Stimulated activated CD8-positive, alpha-beta memory T cell treated with anti-CD3 and anti-CD28 coated beads, Interleukin-12 subunit alpha, Interleukin-12 subunit beta, amount 100 ng/mL, for 1 hour (primary cell): ENCODE measurements around the gene LMAN1L.

ENCODE experiments used
- DNase-seq: peaks from one replicate; pipeline ENCODE4 v3.0.0-alpha.2; 2020; ENCODE audit warnings: low read depth

The LMAN1L gene

GRCh38 chr15:74838137-74838516, 25.5 kb downstream of the LMAN1L start:
- DNase-seq = no peak

GRCh38 chr15:74838746-74839525, 26.3 kb downstream of the LMAN1L start:
- DNase-seq = no peak

DNA sequence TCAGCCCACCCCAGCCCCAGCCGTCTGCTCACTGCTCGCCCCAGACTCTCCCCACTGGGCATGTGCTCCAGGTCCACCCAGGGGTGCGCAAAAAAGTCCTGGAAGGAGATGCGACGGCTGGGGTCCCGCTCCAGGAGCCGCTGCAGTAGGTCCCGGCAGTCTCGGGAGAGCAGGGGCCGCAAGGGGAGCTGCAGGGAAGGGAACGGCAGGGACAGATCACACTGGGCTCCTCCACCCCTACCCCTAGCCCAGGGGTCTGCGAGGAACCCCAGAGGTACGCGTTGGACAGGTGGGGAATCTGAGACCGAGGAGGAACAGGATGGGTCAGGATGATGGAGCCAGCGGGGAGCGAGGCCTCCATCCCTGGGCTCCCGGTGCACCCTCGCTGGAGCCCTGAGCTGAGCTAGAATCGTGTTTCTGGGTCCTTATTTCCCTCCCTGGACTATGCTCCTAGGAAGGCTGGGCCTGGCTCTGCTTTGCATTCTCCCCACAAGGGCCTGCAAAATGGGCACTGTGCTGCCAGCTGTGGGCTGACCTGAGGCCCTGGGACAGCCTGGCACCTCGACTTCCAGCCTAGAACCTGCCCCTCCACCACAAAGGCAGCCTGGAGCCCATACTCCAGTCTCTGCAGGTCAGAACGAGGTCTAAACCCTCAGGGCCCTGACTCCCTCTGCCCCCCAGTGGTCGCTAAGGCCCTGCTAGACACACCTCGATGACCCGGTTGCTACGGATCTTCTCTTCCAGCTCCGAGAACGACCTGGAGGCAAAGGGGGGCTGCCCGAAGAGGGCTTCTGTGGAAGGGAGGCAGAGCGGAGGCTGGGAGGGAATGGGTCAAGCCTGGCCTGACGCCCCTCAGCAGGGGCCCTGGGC, 27.1 kb downstream of the LMAN1L start:
- no peak for DNase-seq

GRCh38 chr15:74840851-74841775, 28.5 kb downstream of the LMAN1L start:
- no peak for DNase-seq

DNA sequence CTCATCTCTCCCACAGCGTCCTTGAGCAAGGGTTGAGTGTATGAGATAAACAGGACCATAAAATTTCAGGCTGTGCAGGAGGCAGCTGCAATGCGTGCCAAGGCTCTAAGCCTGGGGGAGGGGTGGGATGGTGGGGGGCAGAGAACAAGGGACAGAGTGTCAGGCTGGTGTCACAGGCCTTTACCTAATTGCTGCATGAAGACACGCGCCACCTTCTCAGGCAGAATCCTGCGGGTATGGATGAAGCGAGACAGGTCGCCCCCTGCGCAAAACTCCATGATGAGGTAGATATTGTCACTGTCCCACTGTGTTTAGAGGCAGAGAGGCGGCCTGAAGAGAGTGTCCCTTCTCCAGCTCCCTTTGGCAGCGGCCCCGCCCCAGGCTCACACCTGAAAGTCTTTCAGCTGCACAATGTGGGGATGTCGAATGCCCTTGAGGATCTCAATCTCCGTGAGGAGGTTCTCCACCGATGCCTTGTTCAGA, 29.3 kb downstream of the LMAN1L start:
- no peak for DNase-seq

GRCh38 chr15:74842581-74843444, 30.2 kb downstream of the LMAN1L start, which contains the start of gene ULK3:
Gene ULK3 (minus strand): TSS chr15:74843156. CDS start chr15:74843105, 51 bp downstream.
- DNase-seq = peak; percentile 85

GRCh38 chr15:74843445-74843828, 30.8 kb downstream of the LMAN1L start:
- DNase-seq = no peak

DNA sequence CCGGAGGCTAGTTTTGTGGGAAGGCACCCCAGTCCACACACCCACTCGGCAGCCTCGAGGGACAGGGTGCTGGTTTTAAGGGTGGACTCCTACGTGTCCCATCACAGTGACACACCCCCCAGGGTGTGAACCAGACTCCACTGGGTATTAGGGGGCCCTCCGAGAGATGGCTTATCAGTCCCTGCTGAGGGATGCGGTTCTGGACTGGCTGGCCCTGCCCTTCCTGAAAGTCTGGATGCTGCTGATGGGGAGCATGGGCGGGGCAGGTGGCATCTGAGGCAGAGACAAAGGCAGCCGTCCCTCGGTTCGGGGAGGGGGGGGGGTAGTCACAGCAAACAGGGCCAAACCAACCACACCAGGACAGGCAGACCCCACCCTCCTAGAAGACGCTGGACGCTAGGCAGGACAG, 31.3 kb downstream of the LMAN1L start:
- no peak for DNase-seq

GRCh38 chr15:74844319-74845207, 31.9 kb downstream of the LMAN1L start:
- no peak for DNase-seq

- peak; percentile 29 for DNase-seq
These were observed 32.6 kb downstream of the LMAN1L start for GRCh38 chr15:74845208-74845568.

DNA sequence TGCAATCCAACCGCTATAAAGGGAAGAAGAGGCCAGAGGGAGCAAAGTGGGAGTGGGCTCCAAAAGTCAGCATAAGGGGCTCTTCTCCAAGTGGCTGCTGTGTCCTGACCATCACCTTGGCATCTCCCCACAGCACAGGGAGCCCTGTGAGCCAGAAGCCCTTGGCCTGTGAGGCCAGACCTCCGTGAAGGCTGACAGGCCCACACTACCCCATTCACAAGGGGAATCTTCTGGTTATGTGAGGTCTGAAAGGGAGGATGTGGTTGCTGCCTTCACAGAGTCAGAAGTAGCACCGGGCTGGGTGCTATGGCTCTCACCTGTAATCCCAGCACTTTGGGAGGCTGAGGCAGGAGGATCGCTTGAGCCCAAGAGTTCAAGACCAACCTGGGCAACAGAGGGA, 32.9 kb downstream of the LMAN1L start:
- DNase-seq = no peak

GRCh38 chr15:74847432-74847831, 34.8 kb downstream of the LMAN1L start:
- no peak for DNase-seq

- DNase-seq = no peak
These were observed 37.8 kb downstream of the LMAN1L start for GRCh38 chr15:74850393-74850792.

GRCh38 chr15:74851960-74852359, 39.3 kb downstream of the LMAN1L start:
- no peak for DNase-seq

GRCh38 chr15:74854453-74855022, 41.9 kb downstream of the LMAN1L start:
- DNase-seq = no peak

DNA sequence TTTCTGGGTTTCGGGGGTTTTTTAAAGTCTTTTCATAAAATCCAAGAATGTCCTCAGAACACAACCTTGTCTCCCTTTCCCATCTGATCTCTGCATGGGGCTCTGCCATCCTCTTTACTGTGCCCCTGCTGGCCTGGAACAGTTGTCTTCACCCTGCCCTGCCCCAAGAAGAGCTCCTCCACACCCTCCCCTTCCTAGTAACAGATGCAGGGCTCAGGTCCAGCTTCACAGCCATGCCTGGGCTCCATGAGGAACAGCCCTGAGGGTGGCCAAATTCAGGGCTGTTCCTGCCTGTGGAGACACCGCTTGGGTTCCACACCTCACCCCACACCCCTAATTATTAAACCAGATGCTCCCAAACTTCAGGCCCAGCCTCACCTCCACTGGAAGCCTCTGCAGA, 43.2 kb downstream of the LMAN1L start:
- DNase-seq = no peak

- DNase-seq = no peak
These were observed 43.9 kb downstream of the LMAN1L start for GRCh38 chr15:74856537-74856936.

GRCh38 chr15:74857082-74857655, 44.5 kb downstream of the LMAN1L start:
- no peak for DNase-seq

DNA sequence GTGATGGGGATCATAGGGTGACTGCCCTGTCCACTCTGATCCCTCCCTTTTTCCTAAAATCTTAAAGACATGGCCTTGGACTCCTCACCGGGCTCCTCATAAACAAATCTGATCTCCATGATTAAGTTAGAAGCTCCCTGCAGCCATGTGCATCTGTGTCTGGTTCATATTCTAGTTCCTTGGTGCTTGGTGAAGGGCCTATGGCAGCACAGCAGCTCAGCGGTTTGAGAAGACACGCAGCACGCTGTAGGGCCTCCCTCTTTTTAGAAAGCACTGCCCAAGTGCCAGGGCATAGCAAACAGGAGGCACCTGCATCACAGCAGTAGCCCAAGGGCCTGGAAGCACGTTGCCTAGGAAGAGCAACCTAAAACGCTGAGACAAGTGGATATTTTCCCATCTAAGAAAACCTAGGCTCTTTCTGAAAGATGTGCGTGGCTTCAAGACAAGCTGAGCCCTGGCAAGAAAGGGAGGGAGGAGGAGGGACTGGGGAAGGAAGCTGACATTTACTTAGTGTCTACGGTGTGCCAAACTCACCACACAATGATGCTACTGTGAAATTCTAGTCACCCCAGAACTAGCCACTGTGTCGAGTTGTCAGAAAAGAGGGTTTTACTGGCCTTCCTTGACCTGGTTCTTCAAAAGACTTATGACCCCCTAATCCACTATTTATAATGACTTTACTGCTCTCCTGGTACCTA, 45.2 kb downstream of the LMAN1L start:
- DNase-seq = no peak
